ENCODE data around the gene CABP7. TPM values are rescaled to one million over a fixed set of nuclear protein-coding genes. Genes with fewer than 3 reads are reported as not detected.

CABP7 gene
- total RNA-seq, 4 donors from 2014 or later = 0.20 TPM; not detected in 3

GRCh38 chr22:29722151-29722550, 2.3 kb downstream of the CABP7 start:
- TF ChIP-seq POLR2A (IDR thresholded peaks at IDR 0.05) = no peak
- TF ChIP-seq CTCF (IDR thresholded peaks at IDR 0.05) = no peak
- TF ChIP-seq EP300 (IDR thresholded peaks at IDR 0.05) = no peak
- Histone ChIP-seq H3K9me3 (no peaks in the 10 kb centered on the region), H3K27ac (no peak overlapping the region), H3K27me3 (peaks cover 0 to 46% of the 10 kb centered on the region in 2 donors), H3K36me3 (no peaks in the 10 kb centered on the region), H3K4me3 (no peak overlapping the region), H3K4me1 (peaks cover 0 to 19% (median 5%) of the 10 kb centered on the region in 4 donors)
- 67 to 72% methylated on average over 7 of the region's 7 CpGs for WGBS, 2 donors
- DNase-seq (ENCODE audit: low spot score in 2 of 2) = no peak

- DNase-seq (ENCODE audit: low spot score in 2 of 2) = no peak
- Histone ChIP-seq H3K27ac (no peak overlapping the region), H3K9me3 (no peaks in the 10 kb centered on the region), H3K27me3 (peaks cover 0 to 43% of the 10 kb centered on the region in 2 donors), H3K4me1 (peaks cover 0 to 20% (median 5%) of the 10 kb centered on the region in 4 donors), H3K4me3 (no peak overlapping the region), H3K36me3 (no peaks in the 10 kb centered on the region)
- WGBS, 2 donors = 67 to 69% methylated on average over 11 to 16 of the region's 16 CpGs
- no peak for TF ChIP-seq CTCF (IDR thresholded peaks at IDR 0.05)
- no peak for TF ChIP-seq EP300 (IDR thresholded peaks at IDR 0.05)
- TF ChIP-seq POLR2A (IDR thresholded peaks at IDR 0.05) = no peak
These were observed 2.8 kb downstream of the CABP7 start for GRCh38 chr22:29722587-29722986.

GRCh38 chr22:29723766-29724165, 4.0 kb downstream of the CABP7 start:
- peaks cover 0 to 2% (median 0%) of the 10 kb centered on the region in 3 donors for H3K36me3 ChIP-seq
- H3K9me3 ChIP-seq = no peaks in the 10 kb centered on the region
- H3K27ac ChIP-seq = no peak overlapping the region
- H3K27me3 ChIP-seq = peaks cover 0 to 32% of the 10 kb centered on the region in 2 donors
- H3K4me3 ChIP-seq = no peak overlapping the region
- TF ChIP-seq EP300 (IDR thresholded peaks at IDR 0.05) (no peak), POLR2A (IDR thresholded peaks at IDR 0.05) (no peak), CTCF (IDR thresholded peaks at IDR 0.05) (no peak)
- 86 to 96% methylated on average over 8 to 10 of the region's 10 CpGs for WGBS, 2 donors
- no peak for DNase-seq (ENCODE audit: low spot score in 2 of 2)
- peaks cover 0 to 20% (median 5%) of the 10 kb centered on the region in 4 donors for H3K4me1 ChIP-seq

- Histone ChIP-seq H3K27ac (no peak overlapping the region), H3K27me3 (peaks cover 0 to 23% of the 10 kb centered on the region in 2 donors), H3K4me3 (no peak overlapping the region), H3K4me1 (peaks cover 0 to 16% (median 3%) of the 10 kb centered on the region in 4 donors), H3K36me3 (peaks cover 0 to 13% (median 0%) of the 10 kb centered on the region in 3 donors), H3K9me3 (no peaks in the 10 kb centered on the region)
- DNase-seq (ENCODE audit: low spot score in 2 of 2) = no peak
- 54 to 61% methylated on average over 8 of the region's 8 CpGs for WGBS, 2 donors
- TF ChIP-seq CTCF (IDR thresholded peaks at IDR 0.05) (no peak), EP300 (IDR thresholded peaks at IDR 0.05) (no peak), POLR2A (IDR thresholded peaks at IDR 0.05) (no peak)
These were observed 5.0 kb downstream of the CABP7 start for GRCh38 chr22:29724843-29725242.

- TF ChIP-seq POLR2A (IDR thresholded peaks at IDR 0.05) = no peak
- no peak for TF ChIP-seq CTCF (IDR thresholded peaks at IDR 0.05)
- no peak for TF ChIP-seq EP300 (IDR thresholded peaks at IDR 0.05)
- peaks cover 0 to 6% (median 0%) of the 10 kb centered on the region in 4 donors for H3K4me1 ChIP-seq
- WGBS, 2 donors = 66 to 82% methylated on average over 6 to 7 of the region's 7 CpGs
- H3K4me3 ChIP-seq = no peak overlapping the region
- peaks cover 0 to 25% (median 0%) of the 10 kb centered on the region in 3 donors for H3K36me3 ChIP-seq
- DNase-seq (ENCODE audit: low spot score in 2 of 2) = no peak
- no peaks in the 10 kb centered on the region for H3K9me3 ChIP-seq
- peaks cover 0 to 15% of the 10 kb centered on the region in 2 donors for H3K27me3 ChIP-seq
- no peak overlapping the region for H3K27ac ChIP-seq
These were observed 6.3 kb downstream of the CABP7 start for GRCh38 chr22:29726106-29726505.

All from tibial nerve (tissue), 4 donors.